Fibroblast of pulmonary artery (primary cell): ENCODE data around the gene P2RX1.
"Not testable (repeated sequence)": the region's sequence is repeated elsewhere in the genome, so short reads cannot be mapped to it uniquely, and the experiment has no call there.

ENCODE experiments used
- DNase-seq: peaks from one replicate; pipeline ENCODE4 v3.0.0-alpha.2; 2010; ENCODE audit warnings: low read depth
- H3K4me3 ChIP-seq: replicated peaks from 2 replicates; pipeline ENCODE4 v1.5.1; 2011; ENCODE audit warnings: low read depth, mild to moderate bottlenecking, control low read depth, low read length, moderate library complexity
- CTCF ChIP-seq: IDR thresholded peaks from 2 replicates; pipeline ENCODE4 v1.5.1; 2011; ENCODE audit warnings: mild to moderate bottlenecking, control low read depth, low read length, inconsistent platforms; ENCODE audit errors: missing control alignments

P2RX1 gene

GRCh38 chr17:3951420-3951819 is 35.2 kb upstream of the P2RX1 start:
- DNase-seq: no peak
- TF ChIP-seq CTCF: no peak
- H3K4me3 ChIP-seq: no peak overlapping the region

GRCh38 chr17:3951003-3951402 is 34.7 kb upstream of the P2RX1 start:
- TF ChIP-seq CTCF: no peak
- no peak for DNase-seq
- H3K4me3 ChIP-seq: no peak overlapping the region

GRCh38 chr17:3950584-3950983 is 34.3 kb upstream of the P2RX1 start:
- no peak overlapping the region for H3K4me3 ChIP-seq
- TF ChIP-seq CTCF: no peak
- no peak for DNase-seq

GRCh38 chr17:3949418-3949817 is 33.2 kb upstream of the P2RX1 start:
- H3K4me3 ChIP-seq: no peak overlapping the region
- no peak for TF ChIP-seq CTCF
- DNase-seq: no peak

- DNase-seq: not testable (repeated sequence)
These were observed 32.3 kb upstream of the P2RX1 start for GRCh38 chr17:3948551-3948950.

GRCh38 chr17:3947318-3947810 is 31.1 kb upstream of the P2RX1 start:
- no peak for TF ChIP-seq CTCF
- no peak for DNase-seq
- no peak overlapping the region for H3K4me3 ChIP-seq

More at GRCh38 chr17:3948551-3948950, 32.3 kb upstream of the P2RX1 start:
- H3K4me3 ChIP-seq: not testable (repeated sequence)

- TF ChIP-seq CTCF: no peak
- DNase-seq: no peak
- no peak overlapping the region for H3K4me3 ChIP-seq
These were observed 30.5 kb upstream of the P2RX1 start for GRCh38 chr17:3946711-3947235.
